Activated T-cell treated with anti-CD3 and anti-CD28 coated beads for 1 hour (primary cell): Measurements from ENCODE around the gene ANAPC5.
"Not testable (repeated sequence)": the region's sequence is repeated elsewhere in the genome, so short reads cannot be mapped to it uniquely, and the experiment has no call there.

Experiments used
- DNase-seq: peaks from one replicate; pipeline ENCODE4 v3.0.0-alpha.2; 2020; ENCODE audit warnings: low read depth

Gene ANAPC5

DNA sequence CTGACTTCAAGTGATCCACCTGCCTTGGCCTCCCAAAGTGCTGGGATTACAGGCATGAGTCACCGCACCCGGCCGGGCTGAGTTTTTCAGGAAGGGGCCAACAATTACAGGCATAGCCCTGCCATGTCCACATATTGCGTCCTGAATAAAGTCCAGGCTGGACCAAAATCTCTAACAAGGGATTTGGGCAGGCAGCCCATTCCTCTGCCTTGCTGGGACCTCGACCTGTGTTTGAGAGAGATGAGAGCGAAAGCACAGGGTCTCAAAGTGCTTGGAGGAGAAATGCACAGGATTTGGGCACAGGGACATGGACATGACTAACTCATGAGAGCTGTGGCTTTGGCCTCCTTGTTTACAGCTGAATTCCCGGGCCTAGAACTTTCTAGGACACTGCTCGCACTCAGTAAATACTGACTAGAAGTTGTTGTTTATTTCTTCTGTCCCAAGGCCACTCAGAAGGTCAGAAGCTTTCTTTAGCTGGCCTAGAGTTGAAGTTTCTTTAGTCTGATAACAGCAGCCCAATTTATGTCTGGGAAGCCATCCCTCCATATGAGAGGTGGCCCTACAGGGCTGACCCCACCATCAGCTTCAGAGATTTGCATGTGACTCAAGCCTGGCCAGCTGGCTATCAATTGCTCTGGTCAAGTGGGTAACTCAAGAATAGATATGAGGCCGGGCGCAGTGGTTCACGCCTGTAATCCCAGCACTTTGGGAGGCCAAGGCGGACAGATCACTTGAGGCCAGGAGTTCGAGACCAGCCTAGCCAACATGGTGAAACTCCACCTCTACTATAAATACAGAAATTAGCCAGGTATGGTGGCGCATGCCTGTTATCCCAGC is 67.4 kb downstream of the ANAPC5 start:
- no peak for DNase-seq

GRCh38 chr12:121283841-121284240 is 68.4 kb downstream of the ANAPC5 start:
- no peak for DNase-seq

- DNase-seq: no peak
Observed at GRCh38 chr12:121283388-121283787, 68.8 kb downstream of the ANAPC5 start.

DNA sequence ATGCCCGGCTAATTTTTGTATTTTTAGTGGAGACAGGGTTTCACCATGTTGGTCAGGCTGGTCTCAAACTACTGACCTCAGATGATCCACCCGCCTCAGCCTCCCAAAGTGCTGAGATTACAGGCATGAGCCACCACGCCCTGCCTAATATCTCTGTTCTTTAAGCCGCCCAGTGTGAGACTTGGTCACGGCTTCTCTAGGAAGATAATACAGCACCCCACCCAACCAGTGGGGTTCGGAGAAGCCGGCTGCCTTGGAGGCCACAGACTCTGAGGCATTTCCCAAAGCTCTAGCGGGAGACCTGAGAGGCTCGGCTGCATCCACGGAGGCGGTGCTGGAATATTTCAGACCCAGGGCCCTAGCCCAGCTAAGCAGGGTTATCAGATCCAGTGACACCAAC is 69.3 kb downstream of the ANAPC5 start:
- not testable (repeated sequence) for DNase-seq

- DNase-seq: no peak
Observed at GRCh38 chr12:121282072-121282742, 70.0 kb downstream of the ANAPC5 start.

DNA sequence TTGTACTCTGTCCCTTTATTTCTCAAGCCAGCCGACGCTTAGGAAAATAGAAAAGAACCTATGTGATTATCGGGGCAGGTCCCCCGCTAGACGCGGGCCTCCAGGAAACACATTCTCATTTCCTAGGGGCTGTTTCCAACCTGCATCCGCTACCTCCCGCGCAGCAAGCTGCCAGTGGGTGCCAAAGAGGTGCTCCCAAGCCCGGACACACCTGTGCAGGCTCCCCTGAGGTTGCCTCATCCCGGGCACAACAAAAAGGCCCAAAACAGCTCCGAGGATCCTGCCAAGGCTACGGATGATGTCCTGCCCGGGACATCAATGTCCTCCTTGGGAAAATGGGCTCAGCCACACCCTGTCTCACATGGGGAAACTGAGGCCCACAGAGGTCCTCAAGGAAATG is 71.1 kb downstream of the ANAPC5 start:
- not testable (repeated sequence) for DNase-seq

GRCh38 chr12:121280531-121280930 is 71.7 kb downstream of the ANAPC5 start:
- not testable (repeated sequence) for DNase-seq

GRCh38 chr12:121279507-121279915 is 72.7 kb downstream of the ANAPC5 start:
- no peak for DNase-seq

DNA sequence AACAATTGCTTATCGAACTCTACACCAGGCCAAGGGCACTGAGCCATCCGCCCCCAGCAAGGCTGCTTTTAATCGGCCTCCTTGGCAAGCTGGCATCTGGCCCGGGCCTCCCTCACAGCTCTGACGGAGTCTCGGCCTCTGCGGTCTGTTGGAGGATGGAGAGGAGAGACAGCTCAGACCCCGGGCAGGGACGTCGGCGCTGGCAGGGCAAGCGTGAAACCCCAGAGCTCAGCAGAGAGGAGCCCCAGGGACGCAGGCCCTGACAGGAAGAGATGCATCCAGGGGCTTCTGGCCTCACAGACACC is 73.2 kb downstream of the ANAPC5 start:
- no peak for DNase-seq

DNA sequence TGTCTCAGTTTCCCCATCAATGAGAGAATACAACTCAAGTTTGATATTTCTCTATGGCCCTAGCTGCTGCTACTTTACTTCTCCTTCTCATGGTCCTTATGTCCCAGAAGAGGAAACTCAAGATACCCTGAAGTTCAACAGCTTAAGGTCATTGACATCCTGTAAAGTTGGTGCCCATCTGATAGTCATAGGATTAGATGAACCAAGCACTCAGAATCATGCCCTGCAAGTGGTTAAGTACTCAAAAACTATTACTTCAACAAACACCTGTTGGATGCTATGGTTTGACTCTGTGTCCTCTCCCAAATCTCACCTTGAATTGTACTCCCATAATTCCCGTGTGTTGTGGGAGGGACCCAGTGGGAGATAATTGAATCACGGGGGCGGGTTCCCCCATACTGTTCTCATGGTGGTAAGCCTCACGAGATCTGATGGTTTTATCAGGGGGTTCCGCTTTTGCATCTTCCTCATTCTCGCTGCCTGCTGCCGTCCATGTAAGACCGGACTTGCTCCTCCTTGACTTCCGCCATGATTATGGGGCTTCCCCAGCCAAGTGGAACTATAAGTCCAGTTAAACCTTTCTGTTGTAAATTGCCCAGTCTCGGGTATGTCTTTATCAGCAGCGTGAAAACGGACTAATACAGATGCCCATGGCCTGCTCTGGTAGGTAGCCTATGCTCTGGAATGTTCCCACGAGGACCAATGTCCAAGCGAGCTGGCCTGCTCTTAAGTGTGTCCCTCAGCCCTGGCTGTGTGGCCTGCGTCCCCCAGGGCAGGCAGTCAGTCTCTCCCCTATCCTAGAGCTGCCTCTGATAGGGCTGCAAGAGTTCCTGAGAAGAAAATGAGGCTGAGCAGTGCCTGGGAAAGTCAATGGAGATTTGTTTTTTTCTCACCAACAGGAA is 73.8 kb downstream of the ANAPC5 start:
- no peak for DNase-seq

GRCh38 chr12:121277374-121277759 is 74.8 kb downstream of the ANAPC5 start:
- no peak for DNase-seq

GRCh38 chr12:121274036-121274763 is 78.0 kb downstream of the ANAPC5 start:
- no peak for DNase-seq

GRCh38 chr12:121273364-121273896 is 78.8 kb downstream of the ANAPC5 start:
- DNase-seq: no peak

GRCh38 chr12:121267822-121268221 is 84.4 kb downstream of the ANAPC5 start:
- no peak for DNase-seq

DNA sequence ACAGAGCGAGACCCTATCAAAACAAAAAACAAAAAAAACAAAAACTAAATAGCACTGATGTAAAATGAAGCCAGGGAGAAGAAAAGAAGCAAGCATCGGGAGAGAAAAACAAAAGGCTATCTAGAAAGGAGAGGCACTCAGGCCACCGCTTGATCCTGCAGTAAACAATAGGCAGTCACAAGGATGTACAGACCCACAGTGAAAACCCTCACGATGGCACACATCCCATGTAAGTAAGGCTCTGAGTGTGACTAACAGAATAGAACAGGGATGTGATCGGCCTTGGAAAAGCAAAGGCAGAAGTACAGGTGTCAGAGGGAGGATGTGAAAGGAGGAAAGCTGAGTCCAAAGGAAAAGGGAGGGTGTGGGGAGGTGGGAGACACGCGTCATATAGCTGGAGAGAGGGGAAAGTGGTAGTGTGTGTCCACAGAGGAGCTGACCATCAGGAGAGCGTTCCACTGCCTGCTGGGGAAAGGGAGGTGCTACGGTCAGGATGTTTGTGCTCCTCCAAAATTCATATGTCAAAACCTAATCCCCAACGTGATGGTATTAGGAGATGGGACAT is 87.2 kb downstream of the ANAPC5 start:
- DNase-seq: no peak

DNA sequence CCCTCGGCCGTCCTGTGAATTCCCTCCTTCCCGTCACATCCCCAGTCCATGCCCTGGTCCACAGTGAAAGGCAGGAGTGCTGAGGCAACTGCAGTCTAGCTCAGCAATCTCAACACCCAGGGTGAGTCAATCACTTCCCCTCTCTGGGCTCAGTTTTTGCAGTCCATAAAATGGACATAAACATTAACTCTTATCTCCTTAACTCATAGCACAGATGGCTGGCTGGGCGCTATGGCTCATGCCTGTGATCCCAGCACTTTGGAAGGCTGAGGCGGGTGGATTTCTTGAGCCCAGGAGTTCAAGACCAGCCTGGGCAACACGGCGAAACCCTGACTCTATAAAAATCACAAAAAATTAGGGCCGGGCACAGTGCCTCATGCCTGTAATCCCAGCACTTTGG is 88.1 kb downstream of the ANAPC5 start:
- DNase-seq: no peak

GRCh38 chr12:121263206-121263935 is 88.8 kb downstream of the ANAPC5 start:
- DNase-seq: no peak

- DNase-seq: no peak
Observed at GRCh38 chr12:121261398-121261797, 90.8 kb downstream of the ANAPC5 start.

DNA sequence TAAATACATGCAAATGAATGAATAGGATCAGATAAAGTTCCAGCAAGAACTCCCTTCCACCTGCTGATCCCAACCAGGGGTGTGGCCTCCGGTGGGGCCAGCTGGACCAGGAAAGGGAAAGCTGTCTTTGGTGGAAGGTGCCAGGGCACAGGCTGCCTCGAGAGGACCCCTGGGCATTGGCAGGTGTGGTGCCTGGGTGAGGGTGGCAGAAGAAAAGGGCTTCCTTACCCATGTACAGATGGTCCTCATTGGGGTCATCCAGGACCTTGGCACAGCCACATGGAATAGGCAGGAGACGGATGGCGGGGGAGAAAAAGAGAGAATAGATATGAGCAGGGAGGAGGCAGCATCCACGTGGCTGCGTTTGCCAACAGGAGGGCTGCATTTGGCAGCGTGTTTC is 92.1 kb downstream of the ANAPC5 start:
- DNase-seq: no peak

- DNase-seq: no peak
Observed at GRCh38 chr12:121259074-121259473, 93.1 kb downstream of the ANAPC5 start.
